Measurements from ENCODE around the gene XYLT2.
"Not testable (repeated sequence)": the region's sequence is repeated elsewhere in the genome, so short reads cannot be mapped to it uniquely, and the experiment has no call there.

XYLT2 gene

DNA sequence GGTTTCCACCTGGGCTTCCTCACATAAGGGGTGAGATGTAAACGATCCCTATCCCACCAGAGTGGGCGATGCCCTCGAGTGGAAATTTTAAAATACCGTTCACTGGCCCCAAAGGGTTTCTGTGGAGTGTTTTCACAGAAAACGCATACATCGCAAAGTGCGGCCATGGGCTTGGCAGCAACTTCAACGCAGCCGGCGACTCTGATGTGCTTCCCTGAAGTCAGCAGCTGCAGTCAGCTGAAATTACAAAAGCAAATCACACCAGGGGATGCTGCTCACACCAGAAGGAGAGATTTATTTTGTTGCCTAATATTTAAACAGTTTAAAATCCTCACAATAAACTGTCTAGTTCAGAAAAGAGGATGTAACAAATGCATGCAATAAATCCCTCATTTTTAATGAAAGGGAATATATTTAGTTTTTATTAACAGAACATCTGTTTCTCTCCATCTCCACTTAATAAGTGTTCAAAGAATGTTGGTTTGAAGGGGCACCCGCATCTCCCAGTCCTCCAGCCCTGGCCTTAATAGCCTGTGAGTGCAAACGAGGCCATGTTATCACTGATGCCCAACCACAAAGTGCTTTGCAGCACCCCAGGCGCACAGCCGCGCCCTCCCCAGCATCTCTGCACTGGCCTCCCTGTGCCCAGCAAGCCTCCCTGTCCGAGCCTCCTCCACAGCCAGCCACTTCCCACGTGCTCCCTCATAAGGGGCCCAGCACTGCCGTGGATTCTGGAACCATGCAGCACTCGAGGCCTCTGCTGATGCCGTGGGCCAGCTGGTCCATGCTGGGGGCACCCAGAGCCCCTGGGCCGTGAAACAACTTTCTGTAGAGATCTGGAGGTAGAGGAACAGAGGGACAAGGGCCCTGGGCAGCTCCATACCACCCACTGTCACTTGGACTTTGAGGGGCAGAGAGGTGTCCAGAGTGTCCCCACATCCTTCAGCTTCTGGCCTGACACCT is 17.3 kb upstream of the XYLT2 start:
- no peaks in the 10 kb centered on the region for H3K9me3 ChIP-seq
- H3K4me3 ChIP-seq (ENCODE audit: low read depth in 1 of 2, low read length in 1 of 2), result no peak overlapping the region
- H3K27ac ChIP-seq, result no peak overlapping the region
- TF ChIP-seq, protein P1, sequence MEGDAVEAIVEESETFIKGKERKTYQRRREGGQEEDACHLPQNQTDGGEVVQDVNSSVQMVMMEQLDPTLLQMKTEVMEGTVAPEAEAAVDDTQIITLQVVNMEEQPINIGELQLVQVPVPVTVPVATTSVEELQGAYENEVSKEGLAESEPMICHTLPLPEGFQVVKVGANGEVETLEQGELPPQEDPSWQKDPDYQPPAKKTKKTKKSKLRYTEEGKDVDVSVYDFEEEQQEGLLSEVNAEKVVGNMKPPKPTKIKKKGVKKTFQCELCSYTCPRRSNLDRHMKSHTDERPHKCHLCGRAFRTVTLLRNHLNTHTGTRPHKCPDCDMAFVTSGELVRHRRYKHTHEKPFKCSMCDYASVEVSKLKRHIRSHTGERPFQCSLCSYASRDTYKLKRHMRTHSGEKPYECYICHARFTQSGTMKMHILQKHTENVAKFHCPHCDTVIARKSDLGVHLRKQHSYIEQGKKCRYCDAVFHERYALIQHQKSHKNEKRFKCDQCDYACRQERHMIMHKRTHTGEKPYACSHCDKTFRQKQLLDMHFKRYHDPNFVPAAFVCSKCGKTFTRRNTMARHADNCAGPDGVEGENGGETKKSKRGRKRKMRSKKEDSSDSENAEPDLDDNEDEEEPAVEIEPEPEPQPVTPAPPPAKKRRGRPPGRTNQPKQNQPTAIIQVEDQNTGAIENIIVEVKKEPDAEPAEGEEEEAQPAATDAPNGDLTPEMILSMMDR (IDR thresholded peaks at IDR 0.05), result no peak
- peaks cover 30% of the 10 kb centered on the region for H3K27me3 ChIP-seq
- H3K4me1 ChIP-seq (ENCODE audit: control insufficient read depth in 1 of 2, insufficient read depth in 1 of 2, low read depth in 1 of 2, low read length in 1 of 2), result peaks cover 0 to 5% of the 10 kb centered on the region in 2 experiments
- H3K36me3 ChIP-seq, result no peaks in the 10 kb centered on the region

DNA sequence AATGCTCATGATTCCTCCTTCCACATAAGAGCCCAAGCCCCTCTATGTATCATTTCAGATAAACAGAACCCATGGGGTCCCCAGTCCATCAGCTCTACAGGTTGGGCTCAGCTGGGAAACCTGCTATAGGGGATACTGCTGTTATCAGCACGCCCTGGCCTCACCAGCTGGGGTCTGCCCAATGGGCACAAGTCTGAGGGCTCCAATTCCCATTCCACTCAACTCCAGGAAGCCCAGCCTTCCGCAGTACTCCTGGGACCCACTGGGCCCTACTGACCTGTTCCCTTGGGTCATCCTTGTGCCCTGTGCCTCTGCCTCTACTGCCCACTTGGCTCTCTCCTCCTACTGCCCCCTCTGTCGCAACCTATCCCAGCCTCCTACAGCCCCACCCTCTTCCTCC is 16.2 kb upstream of the XYLT2 start:
- Histone ChIP-seq H3K27me3 (peaks cover 38% of the 10 kb centered on the region), H3K4me1 (ENCODE audit: control insufficient read depth in 1 of 2, insufficient read depth in 1 of 2, low read depth in 1 of 2, low read length in 1 of 2) (peaks cover 0 to 5% of the 10 kb centered on the region in 2 experiments), H3K36me3 (no peaks in the 10 kb centered on the region), H3K9me3 (no peaks in the 10 kb centered on the region), H3K27ac (no peak overlapping the region), H3K4me3 (ENCODE audit: low read depth in 1 of 2, low read length in 1 of 2) (no peak overlapping the region)
- TF ChIP-seq, protein P1 (IDR thresholded peaks at IDR 0.05), result no peak

DNA sequence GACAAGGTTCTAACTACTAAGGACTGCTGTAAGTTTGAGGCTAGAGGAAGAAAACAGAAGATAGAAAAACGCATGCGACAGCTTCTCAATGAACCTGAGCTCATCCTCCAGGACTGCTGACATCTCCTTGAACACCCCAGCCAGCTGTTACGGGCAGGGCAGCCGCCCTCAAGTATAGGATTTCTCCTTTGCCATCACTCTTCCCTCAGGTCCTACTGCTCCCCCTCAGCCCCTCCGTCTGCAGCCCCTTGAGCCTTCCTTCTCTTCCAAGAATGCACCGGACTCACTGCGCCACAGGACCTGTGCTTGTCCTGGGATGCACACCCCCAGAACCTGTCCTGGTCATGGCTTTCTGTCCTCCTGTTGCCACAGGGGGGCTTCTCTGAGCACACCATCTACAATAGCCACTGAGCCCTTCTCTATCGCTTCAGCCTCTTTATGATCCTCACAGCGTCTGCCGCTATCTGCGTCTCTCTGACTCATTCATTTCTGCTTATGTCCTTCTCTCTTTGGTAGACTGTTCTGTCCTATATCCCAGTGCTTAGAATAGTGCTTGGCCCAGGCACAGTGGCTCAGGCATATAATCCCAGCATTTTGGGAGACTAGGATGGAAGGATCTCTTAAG is 15.7 kb upstream of the XYLT2 start:
- Histone ChIP-seq H3K4me1 (ENCODE audit: control insufficient read depth in 1 of 2, insufficient read depth in 1 of 2, low read depth in 1 of 2, low read length in 1 of 2) (peaks cover 0 to 5% of the 10 kb centered on the region in 2 experiments), H3K27ac (no peak overlapping the region), H3K36me3 (no peaks in the 10 kb centered on the region), H3K27me3 (peaks cover 44% of the 10 kb centered on the region), H3K4me3 (ENCODE audit: low read depth in 1 of 2, low read length in 1 of 2) (no peak overlapping the region), H3K9me3 (no peaks in the 10 kb centered on the region)
- TF ChIP-seq, protein P1 (IDR thresholded peaks at IDR 0.05), result no peak

- H3K4me1 ChIP-seq (ENCODE audit: control insufficient read depth in 1 of 2, insufficient read depth in 1 of 2, low read depth in 1 of 2, low read length in 1 of 2), result peaks cover 0 to 5% of the 10 kb centered on the region in 2 experiments
- TF ChIP-seq, protein P1 (IDR thresholded peaks at IDR 0.05), result no peak
- H3K36me3 ChIP-seq, result no peaks in the 10 kb centered on the region
- H3K4me3 ChIP-seq (ENCODE audit: low read depth in 1 of 2, low read length in 1 of 2), result no peak overlapping the region
- H3K9me3 ChIP-seq, result no peaks in the 10 kb centered on the region
- H3K27ac ChIP-seq, result no peak overlapping the region
- H3K27me3 ChIP-seq, result peaks cover 44% of the 10 kb centered on the region
These were observed 14.7 kb upstream of the XYLT2 start for GRCh38 chr17:50331085-50331791.

- TF ChIP-seq, protein P1 (IDR thresholded peaks at IDR 0.05), result no peak
- Histone ChIP-seq H3K9me3 (no peaks in the 10 kb centered on the region), H3K36me3 (no peaks in the 10 kb centered on the region), H3K4me1 (ENCODE audit: control insufficient read depth in 1 of 2, insufficient read depth in 1 of 2, low read depth in 1 of 2, low read length in 1 of 2) (peaks cover 0 to 5% of the 10 kb centered on the region in 2 experiments), H3K27me3 (peaks cover 44% of the 10 kb centered on the region), H3K27ac (no peak overlapping the region), H3K4me3 (ENCODE audit: low read depth in 1 of 2, low read length in 1 of 2) (no peak overlapping the region)
These were observed 13.7 kb upstream of the XYLT2 start for GRCh38 chr17:50332196-50332595.

GRCh38 chr17:50333291-50334057 is 12.5 kb upstream of the XYLT2 start:
- H3K27me3 ChIP-seq, result peaks cover 44% of the 10 kb centered on the region
- H3K36me3 ChIP-seq; H3K9me3 ChIP-seq; H3K27ac ChIP-seq; H3K4me3 ChIP-seq (ENCODE audit: low read depth in 1 of 2, low read length in 1 of 2); H3K4me1 ChIP-seq (ENCODE audit: control insufficient read depth in 1 of 2, insufficient read depth in 1 of 2, low read depth in 1 of 2, low read length in 1 of 2): not testable (repeated sequence)

Data from neutrophil (primary cell).